ENCODE data around the gene HAP1.
A peak's percentile ranks its signal among the peaks of the same experiment; 100 is the strongest.
"Not testable (repeated sequence)": the region's sequence is repeated elsewhere in the genome, so short reads cannot be mapped to it uniquely, and the experiment has no call there.

HAP1 gene

GRCh38 chr17:41689497-41690299 is 44.7 kb downstream of the HAP1 start:
- DNase-seq = peak; percentile 63

GRCh38 chr17:41688641-41689496 is 45.6 kb downstream of the HAP1 start, which contains the start of gene EIF1:
Gene EIF1, plus strand, starts transcription at chr17:41688885. Its CDS starts 154 bp downstream, at chr17:41689039.
- DNase-seq = peak; percentile 100

- peak; percentile 88 for DNase-seq
These were observed 46.4 kb downstream of the HAP1 start for GRCh38 chr17:41687828-41688640.

DNA sequence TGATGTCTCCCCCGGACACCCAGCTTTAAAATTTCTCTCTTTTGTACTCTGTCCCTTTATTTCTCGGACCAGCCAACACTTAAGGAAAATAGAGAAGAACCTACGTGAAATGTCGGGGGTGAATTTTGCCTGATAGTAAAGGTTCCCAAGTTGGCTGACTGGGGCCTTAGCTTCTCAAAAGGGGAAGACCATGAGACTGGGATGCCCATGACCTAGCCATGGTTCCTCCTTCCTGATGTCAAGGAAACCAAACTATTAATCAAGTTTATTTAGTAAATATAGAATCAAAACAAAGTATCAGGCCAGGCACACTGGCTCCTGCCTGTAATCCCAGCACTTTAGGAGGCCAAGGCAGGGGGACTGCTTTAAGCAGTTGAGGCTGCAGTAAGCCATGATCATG is 48.2 kb downstream of the HAP1 start:
- no peak for DNase-seq

DNA sequence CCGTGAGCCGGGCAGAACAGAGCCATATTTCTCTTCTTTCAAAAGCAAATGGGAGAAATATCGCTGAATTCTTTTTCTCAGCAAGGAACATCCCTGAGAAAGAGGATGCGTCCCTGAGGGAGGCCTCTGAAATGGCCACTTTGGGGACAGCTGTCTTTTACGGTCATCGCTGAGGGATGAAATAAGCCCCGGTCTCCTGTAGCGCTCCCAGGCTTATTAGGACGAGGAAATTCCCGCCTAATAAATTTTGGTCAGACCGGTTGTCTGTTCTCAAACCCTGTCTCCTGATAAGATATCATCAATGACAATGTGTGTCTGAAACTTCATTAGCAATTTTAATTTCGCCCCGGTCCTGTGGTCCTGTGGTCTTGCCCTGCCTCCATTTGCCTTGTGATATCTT is 48.7 kb downstream of the HAP1 start:
- not testable (repeated sequence) for DNase-seq

DNA sequence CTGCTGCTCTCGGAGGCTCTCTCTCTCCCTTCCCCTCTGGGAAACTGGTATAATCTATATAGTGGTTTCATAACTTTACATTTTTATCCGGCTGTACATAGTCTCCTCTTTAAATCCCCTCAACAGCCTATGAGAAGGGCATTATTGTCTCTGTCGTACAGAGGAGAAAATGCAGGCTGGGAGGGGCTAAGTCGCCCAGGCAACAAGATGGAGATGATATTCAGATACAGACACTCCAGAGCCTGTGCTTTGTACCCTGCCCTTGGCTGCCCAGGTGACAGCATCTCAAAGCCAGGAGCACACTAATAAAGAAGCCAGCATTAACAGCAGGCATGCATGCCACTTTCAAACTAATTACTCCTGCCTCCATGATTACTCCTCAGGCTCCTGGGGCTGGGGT is 50.4 kb downstream of the HAP1 start:
- DNase-seq = no peak

- peak; percentile 45 for DNase-seq
These were observed 50.9 kb downstream of the HAP1 start for GRCh38 chr17:41683441-41684007.

DNA sequence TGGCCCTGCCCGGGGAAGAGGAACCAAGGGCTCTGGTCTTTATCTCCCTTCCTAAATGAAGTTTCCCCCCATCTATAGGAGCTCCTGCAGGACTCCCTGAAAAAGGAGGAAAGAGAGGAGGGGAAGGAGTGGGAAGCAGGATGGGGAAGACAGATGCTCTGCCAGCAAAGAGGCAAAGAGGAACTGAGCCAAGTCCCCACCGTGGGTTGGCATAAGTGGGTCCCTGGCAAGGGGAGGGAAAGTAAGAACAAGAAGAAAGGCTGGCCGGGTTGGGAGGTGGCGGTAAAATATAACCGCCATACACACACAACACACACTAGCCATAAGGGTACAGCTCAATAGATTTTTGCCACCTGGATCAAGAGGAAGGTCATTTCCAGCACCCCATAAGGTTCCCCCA is 51.8 kb downstream of the HAP1 start:
- no peak for DNase-seq

GRCh38 chr17:41681776-41682175 is 52.7 kb downstream of the HAP1 start:
- DNase-seq = no peak

- DNase-seq = peak; percentile 92
These were observed 53.9 kb downstream of the HAP1 start for GRCh38 chr17:41680426-41681040.

- DNase-seq = no peak
These were observed 54.6 kb downstream of the HAP1 start for GRCh38 chr17:41679740-41680425.

DNA sequence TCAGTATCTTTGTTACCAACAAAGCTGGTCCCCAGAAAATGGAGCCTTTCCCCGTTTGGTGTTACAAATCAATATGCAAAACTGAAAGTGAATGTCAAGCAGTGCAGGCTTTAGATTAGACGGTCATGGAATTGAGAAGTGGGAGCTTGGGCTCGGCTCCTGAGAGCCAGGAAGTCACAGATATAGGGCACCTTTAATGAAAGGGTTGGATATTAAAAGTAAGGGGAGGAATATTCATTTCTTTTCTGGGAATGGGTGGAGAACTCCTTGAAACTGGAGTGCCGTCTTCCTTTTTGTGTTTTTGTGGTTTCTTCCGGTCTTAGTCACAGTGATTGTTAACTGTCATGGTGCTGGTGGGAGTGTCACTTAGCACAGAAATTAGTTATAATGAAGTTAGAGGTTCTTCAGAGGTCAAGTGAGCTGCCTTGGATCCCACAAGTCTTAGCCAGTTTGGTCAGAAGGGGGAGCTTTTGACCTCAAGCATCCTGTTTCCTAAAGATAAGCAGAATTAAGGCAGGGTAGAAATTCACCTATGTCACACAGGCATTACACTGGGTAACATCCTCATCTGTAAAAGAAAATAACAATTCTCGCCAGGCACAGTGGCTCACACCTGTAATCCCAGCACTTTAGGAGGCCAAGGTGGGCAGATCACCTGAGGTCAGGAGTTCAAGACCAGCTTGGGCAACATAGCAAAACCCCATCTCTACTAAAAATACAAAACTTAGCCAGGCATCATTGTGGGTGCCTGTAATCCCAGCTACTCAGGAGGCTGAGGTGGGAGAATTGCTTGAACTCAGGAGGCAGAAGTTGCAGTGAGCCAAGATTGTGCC is 55.3 kb downstream of the HAP1 start:
- DNase-seq = no peak

- no peak for DNase-seq
These were observed 56.0 kb downstream of the HAP1 start for GRCh38 chr17:41678411-41678906.

GRCh38 chr17:41676058-41676419 is 58.4 kb downstream of the HAP1 start:
- no peak for DNase-seq

GRCh38 chr17:41675157-41676057 is 59.0 kb downstream of the HAP1 start:
- not testable (repeated sequence) for DNase-seq
